GM12878 (cell line): ENCODE results near the gene COPZ2. TPM values are rescaled to one million over a fixed set of nuclear protein-coding genes. Genes with fewer than 3 reads are reported as not detected.

Source experiments
- ATAC-seq: fragments of 200-7000 bp; cut with Tn5 transposase; 3 replicates; pipeline ENCODE4 v1.9.1; 2020; ENCODE audit warnings: mild to moderate bottlenecking, moderate library complexity
- BruUV-seq: library from RNA; stranded (reverse); fragments of 400-500 nt; replicated peaks from 2 replicates; lab custom pipeline; 2021; lab: Mats Ljungman, UMichigan
- CTCF ChIA-PET: fragments of 300-600 bp; sonication (Branson Sonifier 250); formaldehyde crosslinking; extraction: SDS; loops from one replicate; lab custom pipeline; 2021; ENCODE audit warnings: inconsistent platforms; lab: Yijun Ruan, JAX
- POLR2A ChIA-PET: fragments of 350-600 bp; formaldehyde crosslinking; extraction: SDS; loops from one replicate; lab custom pipeline; 2021; ENCODE audit warnings: inconsistent platforms; lab: Charles Lee
- RAD21 ChIA-PET: fragments of 300-600 bp; sonication (Branson Sonifier 250); formaldehyde crosslinking; loops from one replicate; lab custom pipeline; 2023; ENCODE audit warnings: antibody characterized with exemption; ENCODE audit not compliant: unreplicated experiment; lab: Charles Lee
- SMC1A ChIA-PET: fragments of 300-600 bp; sonication (Branson Sonifier 250); formaldehyde crosslinking; loops from one replicate; lab custom pipeline; 2023; ENCODE audit not compliant: unreplicated experiment, uncharacterized antibody; lab: Charles Lee
- DNase-seq: peaks from one replicate; pipeline ENCODE4 v3.0.0-alpha.2; 2011; ENCODE audit warnings: low read depth, low spot score
- FAIRE-seq: peaks from 3 replicates; lab custom pipeline; 2011; peaks lifted over from hg19 to GRCh38; lab: Jason Lieb, UNC
- H2AFZ ChIP-seq: 2 replicates; pipeline ENCODE4 v1.6.0; 2011; ENCODE audit warnings: low read depth, low read length, control low read depth; ENCODE audit not compliant: control insufficient read depth
- H3K27ac ChIP-seq: 2 replicates; pipeline ENCODE4 v1.5.1; 2011; ENCODE audit warnings: control low read depth; ENCODE audit not compliant: control insufficient read depth, insufficient read depth
- H3K27me3 ChIP-seq, 2 experiments: replicated peaks in 1 of 2; 2 replicates each; pipeline versions ENCODE4 v1.6.0 to v1.6.1; 2011; ENCODE audit warnings: low read length in 1 of 2; ENCODE audit not compliant: control insufficient read depth in 2 of 2, insufficient read depth in 2 of 2
- H3K36me3 ChIP-seq, 2 experiments: 2 replicates each; pipeline ENCODE4 v1.5.1; 2011; ENCODE audit warnings: low read length in 1 of 2; ENCODE audit not compliant: control insufficient read depth in 2 of 2, insufficient read depth in 2 of 2
- H3K4me1 ChIP-seq: 2 replicates; pipeline ENCODE4 v1.6.1; 2011; ENCODE audit warnings: mild to moderate bottlenecking, low read length, moderate library complexity, mixed read lengths; ENCODE audit not compliant: control insufficient read depth, insufficient read depth
- H3K4me2 ChIP-seq: 2 replicates; pipeline ENCODE4 v1.6.0; 2011; ENCODE audit warnings: control low read depth; ENCODE audit not compliant: control insufficient read depth, insufficient read depth
- H3K4me3 ChIP-seq: fragments of 200-600 bp; sonication (generic); 2 replicates; pipeline ENCODE4 v1.5.1; 2016
- H3K79me2 ChIP-seq: 2 replicates; pipeline ENCODE4 v1.6.0; 2011; ENCODE audit warnings: low read length; ENCODE audit not compliant: control insufficient read depth, insufficient read depth
- H3K9ac ChIP-seq: 2 replicates; pipeline ENCODE4 v1.8.0; 2011; ENCODE audit warnings: low read length, control low read depth, mixed read lengths; ENCODE audit not compliant: control insufficient read depth, insufficient read depth
- H3K9me3 ChIP-seq: replicated peaks from 3 replicates; pipeline ENCODE4 v1.5.1; 2011; ENCODE audit warnings: mild to moderate bottlenecking, low read length; ENCODE audit not compliant: control insufficient read depth, insufficient read depth
- H4K20me1 ChIP-seq: 2 replicates; pipeline ENCODE4 v1.6.0; 2011; ENCODE audit not compliant: control insufficient read depth, insufficient read depth
- ASH2L ChIP-seq: fragments of 300-600, 200-600 bp; sonication (generic); IDR thresholded peaks from 2 replicates; pipeline ENCODE4 v1.6.1; 2017; ENCODE audit warnings: low read depth, mild to moderate bottlenecking, borderline replicate concordance
- BMI1 ChIP-seq: fragments of 450-650 bp; IDR thresholded peaks from 2 replicates; pipeline ENCODE4 v1.6.1; 2016; ENCODE audit warnings: mild to moderate bottlenecking, moderate library complexity, borderline replicate concordance
- MXI1 ChIP-seq: fragments of 150-350 bp; IDR thresholded peaks from 2 replicates; pipeline ENCODE4 v1.6.1; 2011; ENCODE audit warnings: low read depth, mild to moderate bottlenecking, inconsistent platforms, low read length, improper control_type of control experiment
- NR2C2 ChIP-seq: IDR thresholded peaks from 2 replicates; pipeline ENCODE4 v1.6.1; 2011; ENCODE audit warnings: borderline replicate concordance, low read depth; ENCODE audit not compliant: control insufficient read depth, insufficient read length
- POLR2AphosphoS5 ChIP-seq: IDR thresholded peaks from 2 replicates; pipeline ENCODE4 v1.6.1; 2011; ENCODE audit warnings: mild to moderate bottlenecking, low read length, inconsistent platforms
- RELA ChIP-seq: fragments of 450-650 bp; IDR thresholded peaks from 2 replicates; pipeline ENCODE4 v1.8.0; 2014; ENCODE audit warnings: borderline replicate concordance; ENCODE audit not compliant: partially characterized antibody
- RFX5 ChIP-seq: IDR thresholded peaks from 2 replicates; pipeline ENCODE4 v1.6.1; 2011; ENCODE audit warnings: low read depth, low read length, improper control_type of control experiment
- SIX5 ChIP-seq: IDR thresholded peaks from 2 replicates; pipeline ENCODE4 v1.6.1; 2011; ENCODE audit warnings: mild to moderate bottlenecking, low read depth, low read length, moderate library complexity; ENCODE audit not compliant: severe bottlenecking
- SUZ12 ChIP-seq: fragments of 200-600 bp; sonication (generic); IDR thresholded peaks from one replicate; pipeline ENCODE4 v1.6.1; 2018; ENCODE audit warnings: antibody characterized with exemption, mild to moderate bottlenecking; ENCODE audit not compliant: unreplicated experiment
- TCF7 ChIP-seq: IDR thresholded peaks from 2 replicates; pipeline ENCODE4 v1.6.1; 2014; ENCODE audit warnings: antibody characterized with exemption, borderline replicate concordance
- WGBS: methylation state at CpG from one replicate; pipeline ENCODE4 v1.1.6; 2016; ENCODE audit warnings: low lambda C conversion rate; ENCODE audit not compliant: insufficient replicate concordance, insufficient coverage; ENCODE audit errors: missing lambda C conversion rate; 5-methylcytosine and 5-hydroxymethylcytosine counted together
- in situ Hi-C: fragments of 300-500 bp; cut with MboI; formaldehyde crosslinking; loops from 9 replicates; pipeline ENCODE4 v1.14.3; 2018; ENCODE audit warnings: mixed read lengths
- intact Hi-C: fragments of 100-400 bp; cut with micrococcal nuclease; formaldehyde crosslinking; loops from one replicate; pipeline ENCODE4 v1.14.2; 2022; ENCODE audit not compliant: unreplicated experiment
- polyA plus RNA-seq, 11 experiments: library from polyadenylated mRNA; depleted of rRNA in 4 of 11; unstranded in 6 of 11; stranded (reverse) in 5 of 11; fragments of >200 nt; fragmentation: Nextera tagmentation in 4 of 11; fragmentation: Illumina TruSeq in 1 of 11; extraction: Ambion mirVana in 4 of 11; extraction: Trizol in 1 of 11; gene quantifications; 1 replicate in 1 of 11; 2 replicates in 10 of 11; pipeline versions ENCODE4 v1.2.1 to v1.2.3, GENCODE V29; 2011 to 2016; ENCODE audit warnings: inconsistent platforms in 2 of 11, missing spikeins in 2 of 11, low read depth in 1 of 11
- total RNA-seq, 4 experiments: library from RNA; depleted of rRNA in 3 of 4; stranded (reverse); fragments of >200 nt in 3 of 4; fragmentation: Illumina TruSeq in 1 of 4; extraction: Trizol in 1 of 4; gene quantifications; 2 replicates each; pipeline versions ENCODE4 v1.2.1 to v1.2.3, GENCODE V29; 2013 to 2021
- TF ChIP-seq, protein P1 (sequence below): fragments of 450-650 bp; IDR thresholded peaks from 2 replicates; pipeline ENCODE4 v1.6.1; 2017; ENCODE audit warnings: mild to moderate bottlenecking, moderate library complexity
- TF ChIP-seq, protein P2 (sequence below): IDR thresholded peaks from 2 replicates; pipeline ENCODE4 v1.6.1; 2012; ENCODE audit warnings: low read depth, low read length, improper control_type of control experiment
- TF ChIP-seq, protein P3 (sequence below): fragments of 450-650 bp; IDR thresholded peaks from 2 replicates; pipeline ENCODE4 v1.6.1; 2017; ENCODE audit warnings: mild to moderate bottlenecking, moderate library complexity

COPZ2 gene
- total and polyA plus RNA-seq, 10 of the 15 experiments (the other 5 are each of a cell fraction or from before 2014, with no cell fraction given) = 0.20 to 4.3 (median 2.6) TPM

DNA sequence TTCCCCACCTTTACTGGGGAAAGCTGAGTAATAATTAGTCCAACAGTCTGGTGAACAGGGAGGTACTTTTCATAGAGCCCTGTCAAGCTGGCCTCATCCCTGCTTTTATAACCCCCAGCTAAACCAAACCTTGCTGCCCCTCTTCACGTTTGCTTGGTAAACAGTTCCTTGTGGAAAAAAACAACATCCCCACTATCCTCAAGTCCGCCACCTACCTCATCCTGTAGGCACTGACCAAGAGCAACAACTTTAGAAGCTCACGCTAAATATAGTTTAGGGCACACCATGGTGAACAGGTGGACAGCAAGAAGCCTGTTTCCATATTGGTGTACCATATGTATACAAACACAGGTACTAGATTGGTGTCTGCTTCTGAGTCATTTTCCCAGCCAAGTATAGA is 27.0 kb upstream of the COPZ2 start:
- SMC1A ChIA-PET = interaction anchor here (0.9 to 2.8 kb wide), 5 partner anchors 9 to 39 kb away, joined by 4 to 12 read pairs (median 6); no protein-coding TSS in a partner anchor
- no peaks in the 10 kb centered on the region for H3K4me1 ChIP-seq
- in situ Hi-C loops (loop anchor here (5.0 kb wide), 1 partner anchor 37 kb away; no protein-coding TSS in a partner anchor), intact Hi-C loops (no loop called here)
- POLR2A ChIA-PET = interaction anchor here (0.6 to 1.2 kb wide), 2 partner anchors 21 to 231 kb away, joined by 3 to 4 read pairs; no protein-coding TSS in a partner anchor
- H3K79me2 ChIP-seq = peaks cover under 1% of the 10 kb centered on the region; the same call in 1 of the 2 replicates
- BruUV-seq = no TSS peak
- CTCF ChIA-PET = interaction anchor here (0.6 to 5.7 kb wide), 7 partner anchors 9 to 244 kb away, joined by 3 to 44 read pairs (median 4); partner anchors contain the start of gene CDK5RAP3
- H3K4me2 ChIP-seq = no peak overlapping the region
- H3K9me3 ChIP-seq = no peaks in the 10 kb centered on the region
- FAIRE-seq = no peak
- H3K36me3 ChIP-seq = peaks cover 14 to 23% of the 10 kb centered on the region in 2 experiments; a peak in 3 of 4 replicates
- H3K9ac ChIP-seq = no peak overlapping the region
- DNase-seq = no peak
- ATAC-seq = no peak
- 96% methylated on average over 3 of the region's 3 CpGs for WGBS
- no peaks in the 10 kb centered on the region for H4K20me1 ChIP-seq
- H3K4me3 ChIP-seq = no peak overlapping the region
- RAD21 ChIA-PET = interaction anchor here (1.0 to 2.4 kb wide), 2 partner anchors 12 to 15 kb away, joined by 3 to 7 read pairs; no protein-coding TSS in a partner anchor
- H3K27ac ChIP-seq = no peak overlapping the region
- H2AFZ ChIP-seq = no peak overlapping the region
- H3K27me3 ChIP-seq = no peaks in the 10 kb centered on the region
- TF ChIP-seq TCF7 = no peak
- no peak for TF ChIP-seq POLR2AphosphoS5
- TF ChIP-seq, protein P1, sequence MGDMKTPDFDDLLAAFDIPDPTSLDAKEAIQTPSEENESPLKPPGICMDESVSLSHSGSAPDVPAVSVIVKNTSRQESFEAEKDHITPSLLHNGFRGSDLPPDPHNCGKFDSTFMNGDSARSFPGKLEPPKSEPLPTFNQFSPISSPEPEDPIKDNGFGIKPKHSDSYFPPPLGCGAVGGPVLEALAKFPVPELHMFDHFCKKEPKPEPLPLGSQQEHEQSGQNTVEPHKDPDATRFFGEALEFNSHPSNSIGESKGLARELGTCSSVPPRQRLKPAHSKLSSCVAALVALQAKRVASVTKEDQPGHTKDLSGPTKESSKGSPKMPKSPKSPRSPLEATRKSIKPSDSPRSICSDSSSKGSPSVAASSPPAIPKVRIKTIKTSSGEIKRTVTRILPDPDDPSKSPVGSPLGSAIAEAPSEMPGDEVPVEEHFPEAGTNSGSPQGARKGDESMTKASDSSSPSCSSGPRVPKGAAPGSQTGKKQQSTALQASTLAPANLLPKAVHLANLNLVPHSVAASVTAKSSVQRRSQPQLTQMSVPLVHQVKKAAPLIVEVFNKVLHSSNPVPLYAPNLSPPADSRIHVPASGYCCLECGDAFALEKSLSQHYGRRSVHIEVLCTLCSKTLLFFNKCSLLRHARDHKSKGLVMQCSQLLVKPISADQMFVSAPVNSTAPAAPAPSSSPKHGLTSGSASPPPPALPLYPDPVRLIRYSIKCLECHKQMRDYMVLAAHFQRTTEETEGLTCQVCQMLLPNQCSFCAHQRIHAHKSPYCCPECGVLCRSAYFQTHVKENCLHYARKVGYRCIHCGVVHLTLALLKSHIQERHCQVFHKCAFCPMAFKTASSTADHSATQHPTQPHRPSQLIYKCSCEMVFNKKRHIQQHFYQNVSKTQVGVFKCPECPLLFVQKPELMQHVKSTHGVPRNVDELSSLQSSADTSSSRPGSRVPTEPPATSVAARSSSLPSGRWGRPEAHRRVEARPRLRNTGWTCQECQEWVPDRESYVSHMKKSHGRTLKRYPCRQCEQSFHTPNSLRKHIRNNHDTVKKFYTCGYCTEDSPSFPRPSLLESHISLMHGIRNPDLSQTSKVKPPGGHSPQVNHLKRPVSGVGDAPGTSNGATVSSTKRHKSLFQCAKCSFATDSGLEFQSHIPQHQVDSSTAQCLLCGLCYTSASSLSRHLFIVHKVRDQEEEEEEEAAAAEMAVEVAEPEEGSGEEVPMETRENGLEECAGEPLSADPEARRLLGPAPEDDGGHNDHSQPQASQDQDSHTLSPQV = no peak
- TF ChIP-seq, protein P2, sequence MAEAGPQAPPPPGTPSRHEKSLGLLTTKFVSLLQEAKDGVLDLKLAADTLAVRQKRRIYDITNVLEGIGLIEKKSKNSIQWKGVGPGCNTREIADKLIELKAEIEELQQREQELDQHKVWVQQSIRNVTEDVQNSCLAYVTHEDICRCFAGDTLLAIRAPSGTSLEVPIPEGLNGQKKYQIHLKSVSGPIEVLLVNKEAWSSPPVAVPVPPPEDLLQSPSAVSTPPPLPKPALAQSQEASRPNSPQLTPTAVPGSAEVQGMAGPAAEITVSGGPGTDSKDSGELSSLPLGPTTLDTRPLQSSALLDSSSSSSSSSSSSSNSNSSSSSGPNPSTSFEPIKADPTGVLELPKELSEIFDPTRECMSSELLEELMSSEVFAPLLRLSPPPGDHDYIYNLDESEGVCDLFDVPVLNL = no peak
- TF ChIP-seq ASH2L = no peak
- no peak for TF ChIP-seq NR2C2
- no peak for TF ChIP-seq SUZ12
- TF ChIP-seq RFX5 = no peak
- TF ChIP-seq MXI1 = no peak
- TF ChIP-seq, protein P3, sequence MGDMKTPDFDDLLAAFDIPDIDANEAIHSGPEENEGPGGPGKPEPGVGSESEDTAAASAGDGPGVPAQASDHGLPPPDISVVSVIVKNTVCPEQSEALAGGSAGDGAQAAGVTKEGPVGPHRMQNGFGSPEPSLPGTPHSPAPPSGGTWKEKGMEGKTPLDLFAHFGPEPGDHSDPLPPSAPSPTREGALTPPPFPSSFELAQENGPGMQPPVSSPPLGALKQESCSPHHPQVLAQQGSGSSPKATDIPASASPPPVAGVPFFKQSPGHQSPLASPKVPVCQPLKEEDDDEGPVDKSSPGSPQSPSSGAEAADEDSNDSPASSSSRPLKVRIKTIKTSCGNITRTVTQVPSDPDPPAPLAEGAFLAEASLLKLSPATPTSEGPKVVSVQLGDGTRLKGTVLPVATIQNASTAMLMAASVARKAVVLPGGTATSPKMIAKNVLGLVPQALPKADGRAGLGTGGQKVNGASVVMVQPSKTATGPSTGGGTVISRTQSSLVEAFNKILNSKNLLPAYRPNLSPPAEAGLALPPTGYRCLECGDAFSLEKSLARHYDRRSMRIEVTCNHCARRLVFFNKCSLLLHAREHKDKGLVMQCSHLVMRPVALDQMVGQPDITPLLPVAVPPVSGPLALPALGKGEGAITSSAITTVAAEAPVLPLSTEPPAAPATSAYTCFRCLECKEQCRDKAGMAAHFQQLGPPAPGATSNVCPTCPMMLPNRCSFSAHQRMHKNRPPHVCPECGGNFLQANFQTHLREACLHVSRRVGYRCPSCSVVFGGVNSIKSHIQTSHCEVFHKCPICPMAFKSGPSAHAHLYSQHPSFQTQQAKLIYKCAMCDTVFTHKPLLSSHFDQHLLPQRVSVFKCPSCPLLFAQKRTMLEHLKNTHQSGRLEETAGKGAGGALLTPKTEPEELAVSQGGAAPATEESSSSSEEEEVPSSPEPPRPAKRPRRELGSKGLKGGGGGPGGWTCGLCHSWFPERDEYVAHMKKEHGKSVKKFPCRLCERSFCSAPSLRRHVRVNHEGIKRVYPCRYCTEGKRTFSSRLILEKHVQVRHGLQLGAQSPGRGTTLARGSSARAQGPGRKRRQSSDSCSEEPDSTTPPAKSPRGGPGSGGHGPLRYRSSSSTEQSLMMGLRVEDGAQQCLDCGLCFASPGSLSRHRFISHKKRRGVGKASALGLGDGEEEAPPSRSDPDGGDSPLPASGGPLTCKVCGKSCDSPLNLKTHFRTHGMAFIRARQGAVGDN = no peak
- no peak for TF ChIP-seq RELA
- TF ChIP-seq BMI1 = no peak
- TF ChIP-seq SIX5 = no peak
